CD1c-positive myeloid dendritic cell (primary cell): ENCODE results near the gene TOR3A.

ENCODE experiments used
- DNase-seq: peaks from one replicate; pipeline ENCODE4 v3.0.0-alpha.2; 2016; ENCODE audit errors: extremely low spot score

Gene TOR3A

DNA sequence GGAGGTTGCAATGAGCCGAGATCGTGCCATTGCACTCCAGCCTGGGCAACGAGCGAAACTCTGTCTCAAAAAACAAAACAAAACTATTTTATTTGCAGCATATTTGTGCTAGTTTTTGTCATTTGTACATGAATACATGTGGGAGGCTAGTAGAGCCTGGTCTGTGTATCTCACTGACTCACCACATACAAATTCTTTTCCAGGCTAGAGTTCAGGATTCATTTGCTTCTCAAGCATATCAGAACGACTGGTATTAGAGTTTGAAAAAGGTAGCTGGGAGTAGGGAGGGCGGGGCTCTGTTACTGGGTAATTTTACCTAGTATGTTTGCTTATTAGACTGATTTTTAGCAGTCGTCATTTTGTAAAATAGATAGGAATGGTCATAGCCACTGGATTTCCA lies 4.5 kb upstream of the TOR3A start:
- no peak for DNase-seq

DNA sequence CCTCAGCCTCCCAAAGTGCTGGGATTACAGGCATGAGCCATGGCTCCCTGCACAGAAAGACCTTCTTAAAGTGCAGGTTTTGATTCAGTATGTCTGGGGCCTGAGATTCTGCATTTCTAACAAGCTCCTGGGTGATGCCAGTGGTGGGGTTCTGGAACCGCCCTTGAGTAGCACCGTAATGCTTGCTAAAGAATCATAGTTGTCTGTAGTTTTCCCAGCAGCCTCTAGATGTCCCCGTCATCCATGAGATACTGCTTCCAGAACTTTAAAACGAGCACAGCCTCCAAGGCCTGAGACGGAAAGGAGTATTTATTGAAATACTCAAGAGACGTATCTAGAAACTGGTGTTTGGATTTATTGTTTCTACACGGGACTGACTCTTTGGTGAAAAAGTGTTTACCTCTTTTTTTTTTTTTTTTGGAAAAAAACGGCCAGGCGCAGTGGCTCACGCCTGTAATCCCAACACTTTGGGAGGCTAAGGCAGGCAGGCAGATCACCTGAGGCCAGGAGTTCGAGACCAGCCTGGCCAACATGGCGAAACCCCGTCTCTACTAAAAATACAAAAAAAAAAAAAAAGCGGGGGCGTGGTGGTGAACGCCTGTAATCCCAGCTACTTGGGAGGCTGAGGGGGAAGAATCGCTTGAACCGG lies 2.6 kb upstream of the TOR3A start:
- peak; percentile 82 for DNase-seq

DNA sequence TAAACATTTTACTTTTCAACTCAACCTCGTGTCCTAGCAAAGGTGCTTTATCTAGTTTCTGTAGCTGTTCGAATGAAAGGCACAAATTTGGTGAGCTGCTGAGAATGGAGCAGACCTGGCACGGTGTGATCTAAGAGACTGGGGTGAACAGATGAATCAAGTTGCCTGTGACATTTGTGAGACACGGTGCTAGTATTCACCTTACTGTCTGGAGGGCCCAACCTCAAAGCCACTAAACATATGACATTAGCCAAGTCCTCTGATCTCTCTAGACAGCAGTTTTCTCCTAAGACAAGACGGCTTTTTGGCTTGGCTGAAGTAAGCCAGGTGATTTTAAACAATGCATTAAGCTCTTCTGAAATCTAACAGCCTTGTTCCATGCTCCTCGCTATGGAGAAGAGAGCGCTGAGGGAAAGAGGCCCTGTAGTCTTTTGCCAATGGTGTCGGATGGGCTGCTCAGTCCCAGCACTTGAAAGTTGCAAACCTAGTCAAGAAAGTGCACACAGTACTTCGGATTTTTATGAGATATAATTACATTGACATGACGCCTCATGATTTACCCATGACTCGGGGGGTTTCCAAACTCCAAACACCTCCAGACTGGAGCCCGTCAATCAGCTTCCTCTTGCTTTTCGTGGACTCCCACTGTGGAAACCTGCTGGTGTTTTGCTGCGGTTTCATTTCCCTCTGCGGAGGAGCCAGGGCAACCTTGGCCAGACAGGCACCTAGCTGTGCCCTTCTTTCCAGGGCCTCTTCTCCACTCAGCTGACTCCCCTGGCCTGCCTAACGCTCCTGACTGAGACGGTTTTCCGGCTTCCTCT lies 794 bp upstream of the TOR3A start:
- peak; percentile 87 for DNase-seq

GRCh38 chr1:179082333-179082998 lies 596 bp downstream of the TOR3A start:
- DNase-seq, result peak; percentile 24

GRCh38 chr1:179082999-179083335 lies 1.1 kb downstream of the TOR3A start:
- DNase-seq, result peak; percentile 57

DNA sequence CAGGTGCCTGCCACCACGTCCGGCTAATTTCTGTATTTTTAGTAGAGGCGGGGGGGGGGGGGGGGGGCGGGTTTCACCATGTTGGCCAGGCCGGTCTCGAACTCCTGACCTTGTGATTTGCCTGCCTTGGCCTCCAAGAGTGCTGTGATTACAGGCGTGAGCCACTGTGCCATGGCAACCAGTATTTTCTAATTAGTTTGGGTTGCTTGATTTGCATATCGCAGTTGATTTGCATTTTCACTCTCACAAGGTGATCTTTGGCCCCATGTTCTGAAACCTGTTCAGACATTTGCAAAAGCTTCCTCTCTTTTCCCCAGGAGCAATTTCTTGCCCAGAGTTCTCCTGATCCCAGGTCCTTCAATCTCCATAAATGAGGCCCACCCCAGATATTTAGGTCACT lies 1.7 kb downstream of the TOR3A start:
- DNase-seq, result no peak

DNA sequence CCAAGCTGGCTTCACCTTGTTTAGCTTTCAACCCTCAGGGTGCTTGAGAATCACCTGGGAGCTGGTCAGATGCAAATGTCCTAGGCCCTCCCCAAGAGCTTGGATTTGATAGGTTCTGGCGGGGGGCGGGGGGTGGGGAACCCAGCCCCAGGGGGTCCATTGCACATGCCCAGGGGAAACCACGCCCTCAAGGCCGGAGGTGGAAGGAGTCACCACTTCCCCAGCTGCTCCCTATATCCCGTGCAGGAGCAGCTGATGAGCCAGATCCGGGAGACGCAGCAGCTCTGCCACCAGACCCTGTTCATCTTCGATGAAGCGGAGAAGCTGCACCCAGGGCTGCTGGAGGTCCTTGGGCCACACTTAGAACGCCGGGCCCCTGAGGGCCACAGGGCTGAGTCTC lies 5.8 kb downstream of the TOR3A start:
- no peak for DNase-seq

DNA sequence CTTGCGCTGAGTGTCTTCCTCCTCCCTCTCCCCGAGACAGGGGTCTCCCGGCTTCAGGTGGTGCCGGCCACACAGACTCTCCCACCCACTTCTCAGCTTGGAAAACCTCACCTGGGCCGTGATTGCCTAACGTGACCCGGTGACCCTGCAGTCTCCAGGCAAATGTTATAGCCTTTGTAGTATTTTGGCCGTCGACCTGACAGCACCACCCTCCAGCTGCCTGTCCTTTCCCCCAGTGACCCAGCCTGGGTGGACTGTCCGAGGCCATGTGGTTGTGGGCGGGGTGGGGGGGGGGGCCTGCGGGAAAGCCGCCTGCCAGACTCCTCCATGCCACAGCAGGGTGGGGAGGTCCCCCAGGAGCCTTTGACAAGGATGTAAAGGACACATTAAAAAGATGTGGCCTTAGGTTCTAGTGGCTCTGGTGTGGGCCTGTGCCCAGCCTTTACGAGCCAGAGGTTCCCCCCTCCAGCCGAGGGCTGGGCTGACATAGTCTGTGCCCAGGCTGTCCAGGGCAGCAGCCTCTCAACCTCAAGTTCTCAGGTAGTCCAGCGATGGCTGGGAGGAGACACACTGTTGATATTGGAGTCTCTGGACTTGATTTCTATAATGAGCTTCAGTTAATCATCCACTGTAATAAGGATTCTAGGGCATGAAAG lies 8.1 kb downstream of the TOR3A start:
- no peak for DNase-seq

DNA sequence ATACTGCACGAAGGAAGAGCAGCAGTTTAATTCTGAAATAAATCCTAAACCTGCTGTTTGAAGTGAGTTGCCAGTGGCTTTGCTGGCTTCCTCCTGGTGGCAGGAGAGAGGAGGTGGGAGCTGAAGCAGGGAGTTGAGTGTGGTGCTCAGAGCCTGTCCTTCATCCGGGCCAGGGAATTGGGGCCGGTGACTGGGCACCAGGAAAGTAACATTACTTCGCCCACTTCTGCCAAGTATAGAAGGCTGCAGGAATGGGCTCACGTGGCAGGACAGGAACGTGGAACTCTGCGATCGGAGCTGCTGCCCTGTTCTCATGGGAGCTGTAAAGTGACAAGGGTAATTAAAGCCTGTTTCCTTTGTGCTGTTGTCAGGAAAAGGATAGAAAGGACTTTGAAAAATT lies 8.7 kb downstream of the TOR3A start:
- no peak for DNase-seq

GRCh38 chr1:179090923-179091322 lies 9.1 kb downstream of the TOR3A start:
- DNase-seq, result no peak

- DNase-seq, result no peak
Observed at GRCh38 chr1:179091691-179092165, 9.9 kb downstream of the TOR3A start.

GRCh38 chr1:179092896-179093461 lies 11.1 kb downstream of the TOR3A start:
- DNase-seq, result no peak

DNA sequence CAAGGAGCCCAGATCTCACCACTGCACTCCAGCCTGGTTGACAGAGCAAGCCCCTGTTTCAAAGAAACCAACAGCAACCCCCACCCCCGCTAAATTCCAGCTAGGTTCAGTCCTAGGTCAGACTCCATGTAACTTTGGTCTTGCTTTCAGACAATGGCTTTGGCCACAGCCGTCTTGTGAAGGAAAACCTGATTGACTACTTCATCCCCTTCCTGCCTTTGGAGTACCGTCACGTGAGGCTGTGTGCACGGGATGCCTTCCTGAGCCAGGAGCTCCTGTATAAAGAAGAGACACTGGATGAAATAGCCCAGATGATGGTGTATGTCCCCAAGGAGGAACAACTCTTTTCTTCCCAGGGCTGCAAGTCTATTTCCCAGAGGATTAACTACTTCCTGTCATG lies 12.9 kb downstream of the TOR3A start:
- no peak for DNase-seq

GRCh38 chr1:179095377-179095776 lies 13.5 kb downstream of the TOR3A start:
- no peak for DNase-seq

DNA sequence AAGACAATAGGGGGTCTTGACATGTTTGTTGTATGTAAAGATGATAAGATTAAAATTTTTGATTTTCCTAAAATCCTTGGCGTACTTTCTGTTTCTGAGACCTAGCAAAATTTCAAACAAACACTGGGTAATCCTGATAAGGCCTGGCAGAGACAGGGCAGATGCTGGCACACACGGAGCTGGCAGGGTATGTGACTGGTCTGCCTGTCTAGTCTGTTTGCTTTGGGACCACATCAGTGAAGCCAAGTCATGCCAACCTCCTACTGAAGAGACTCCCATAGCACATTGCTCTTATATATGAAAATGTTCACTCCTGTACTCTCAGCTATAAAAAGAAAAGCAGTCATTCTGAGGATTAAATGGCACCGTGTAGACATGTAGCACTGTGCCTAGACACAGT lies 14.1 kb downstream of the TOR3A start:
- DNase-seq, result no peak

DNA sequence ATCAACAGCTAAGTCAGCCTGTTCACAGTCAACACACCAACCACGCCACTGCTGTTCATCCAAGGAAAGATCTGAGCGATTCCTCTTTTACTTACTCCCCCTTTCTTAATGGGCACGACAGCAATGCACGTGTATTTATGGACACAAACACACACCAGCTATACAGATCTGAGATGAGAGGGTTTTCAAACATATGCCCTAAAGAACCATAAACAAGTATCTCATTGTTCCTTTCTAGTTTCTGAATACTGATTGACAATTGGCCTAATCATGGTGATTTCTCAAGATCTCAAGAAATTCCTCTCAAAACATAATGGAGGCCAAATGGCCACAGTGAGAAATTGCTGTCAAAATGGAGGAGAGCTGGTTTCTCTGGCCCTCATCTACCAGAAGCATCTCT lies 18.0 kb downstream of the TOR3A start:
- no peak for DNase-seq

DNA sequence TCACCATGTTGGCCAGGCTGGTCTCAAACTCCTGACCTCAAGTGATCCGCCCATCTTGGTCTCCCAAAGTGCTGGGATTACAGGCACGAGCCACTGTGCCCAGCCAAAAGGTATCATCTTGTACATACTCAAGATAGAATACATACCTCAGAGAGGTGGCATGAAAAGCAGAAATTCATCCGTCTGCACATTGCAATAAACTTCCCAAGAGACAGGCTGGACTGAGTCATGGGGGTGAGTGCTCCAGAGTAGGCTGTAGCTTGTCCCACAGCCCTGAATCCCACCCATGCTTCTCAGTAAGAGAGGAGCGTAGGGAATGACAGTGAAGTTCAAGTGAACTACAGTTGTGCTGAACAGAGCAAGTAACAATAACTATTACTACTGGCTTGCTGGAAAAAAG lies 19.7 kb downstream of the TOR3A start:
- DNase-seq, result no peak

GRCh38 chr1:179103999-179104398 lies 22.1 kb downstream of the TOR3A start:
- DNase-seq, result no peak

DNA sequence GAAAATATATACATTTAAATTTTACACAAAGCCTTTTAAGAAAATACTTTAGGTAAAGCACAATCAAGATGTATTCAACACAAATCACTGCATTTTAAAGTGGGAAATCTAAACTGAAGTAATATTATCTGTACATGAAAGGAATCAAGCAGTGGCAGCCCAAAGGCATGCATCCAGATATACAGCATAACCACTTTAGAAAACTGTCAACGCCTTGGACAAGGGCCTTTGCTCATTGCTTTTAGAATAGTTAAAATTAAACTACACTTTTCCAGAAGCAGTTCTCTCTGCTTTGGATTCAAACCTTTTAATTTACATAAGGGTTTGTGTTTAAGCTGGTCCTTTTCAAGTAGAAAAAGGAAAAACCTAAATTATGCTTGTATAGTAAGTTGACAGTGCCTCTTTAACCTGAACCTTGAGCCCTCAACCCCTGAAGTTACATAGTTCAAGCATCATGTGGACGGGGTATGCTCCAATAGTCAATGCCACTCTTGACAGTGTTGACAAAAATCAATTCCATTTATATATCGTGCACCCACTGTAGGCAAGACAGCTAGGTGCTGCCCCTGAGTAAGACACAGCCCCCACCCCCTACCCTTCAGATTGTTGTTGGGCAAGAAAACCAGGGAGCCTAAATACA lies 22.9 kb downstream of the TOR3A start:
- no peak for DNase-seq

GRCh38 chr1:179105393-179105792 lies 23.5 kb downstream of the TOR3A start:
- no peak for DNase-seq
